Measurements from ENCODE around the gene PSME2. TPM values are rescaled to one million over a fixed set of nuclear protein-coding genes. Genes with fewer than 3 reads are reported as not detected.

Gene PSME2
- total and polyA plus RNA-seq, 2 experiments from 2014 or later, result 54.0 to 259 TPM

GRCh38 chr14:24189460-24189859 is 43.0 kb upstream of the PSME2 start:
- no peak overlapping the region; the same call in 1 of the 2 replicates for H3K27ac Mint-ChIP-seq
- H4K20me1 ChIP-seq (replicated peaks; ENCODE audit: insufficient read depth), result peaks cover 6% of the 10 kb centered on the region
- H3K27me3 Mint-ChIP-seq (ENCODE audit: insufficient read depth, low read depth, poor library complexity), result peaks cover 16% of the 10 kb centered on the region
- no peaks in the 10 kb centered on the region; the same call in 2 of the 3 replicates for H3K9me3 Mint-ChIP-seq
- H3K79me2 ChIP-seq (replicated peaks; ENCODE audit: insufficient read depth), result peaks cover 13% of the 10 kb centered on the region; the same call in 1 of the 2 replicates
- no peak for DNase-seq (ENCODE audit: low spot score)
- H3K4me3 Mint-ChIP-seq, result peak overlapping the region; percentile 96
- ATAC-seq, result no peak
- H3K4me1 Mint-ChIP-seq, result peaks cover 21% of the 10 kb centered on the region
- 0 out of 2 replicates have a peak overlapping the region, but pooled peaks have one; percentile 55 for H3K27ac ChIP-seq (ENCODE audit: low read depth)
- H3K4me1 ChIP-seq (ENCODE audit: insufficient read depth), result peaks cover 12% of the 10 kb centered on the region
- H3K36me3 ChIP-seq (ENCODE audit: insufficient read depth), result no peaks in the 10 kb centered on the region; the same call in 1 of the 2 replicates
- H3F3A ChIP-seq (replicated peaks; ENCODE audit: low read depth), result peaks cover 6% of the 10 kb centered on the region
- TF ChIP-seq POLR2AphosphoS5 (IDR thresholded peaks at IDR 0.05; ENCODE audit: low read depth) (no peak), REST (IDR thresholded peaks at IDR 0.05; ENCODE audit: unreplicated experiment) (no peak), NANOG (IDR thresholded peaks at IDR 0.05; ENCODE audit: borderline replicate concordance) (no peak)
- no peak overlapping the region for H2AFZ ChIP-seq
- H3K9me2 ChIP-seq (ENCODE audit: insufficient read depth), result no peaks in the 10 kb centered on the region
- H3K27me3 ChIP-seq (ENCODE audit: insufficient read depth), result no peaks in the 10 kb centered on the region
- peaks cover 66% of the 10 kb centered on the region for H3K36me3 Mint-ChIP-seq (ENCODE audit: low read depth)
- H3K4me2 ChIP-seq, result peak overlapping the region; percentile 74
- H3K4me3 ChIP-seq, result no peak overlapping the region; the same call in 1 of the 2 replicates

- Histone ChIP-seq H3K4me2 (peak overlapping the region; percentile 74), H3F3A (replicated peaks; ENCODE audit: low read depth) (peaks cover 1% of the 10 kb centered on the region), H4K20me1 (replicated peaks; ENCODE audit: insufficient read depth) (peaks cover 6% of the 10 kb centered on the region), H2AFZ (no peak overlapping the region), H3K79me2 (replicated peaks; ENCODE audit: insufficient read depth) (peaks cover 13% of the 10 kb centered on the region; the same call in 1 of the 2 replicates), H3K4me3 (peak overlapping the region; percentile 94), H3K9me2 (ENCODE audit: insufficient read depth) (no peaks in the 10 kb centered on the region), H3K27me3 (ENCODE audit: insufficient read depth) (no peaks in the 10 kb centered on the region), H3K4me1 (ENCODE audit: insufficient read depth) (peaks cover 10% of the 10 kb centered on the region), H3K27ac (ENCODE audit: low read depth) (0 out of 2 replicates have a peak overlapping the region, but pooled peaks have one; percentile 55), H3K36me3 (ENCODE audit: insufficient read depth) (no peaks in the 10 kb centered on the region; the same call in 1 of the 2 replicates)
- no peak overlapping the region; the same call in 1 of the 2 replicates for H3K27ac Mint-ChIP-seq
- peaks cover 16% of the 10 kb centered on the region for H3K27me3 Mint-ChIP-seq (ENCODE audit: insufficient read depth, low read depth, poor library complexity)
- peaks cover 18% of the 10 kb centered on the region for H3K4me1 Mint-ChIP-seq
- peak overlapping the region; percentile 96 for H3K4me3 Mint-ChIP-seq
- no peak for DNase-seq (ENCODE audit: low spot score)
- no peaks in the 10 kb centered on the region; the same call in 2 of the 3 replicates for H3K9me3 Mint-ChIP-seq
- peaks cover 67% of the 10 kb centered on the region for H3K36me3 Mint-ChIP-seq (ENCODE audit: low read depth)
- no peak for ATAC-seq
- TF ChIP-seq ETS1 (IDR thresholded peaks at IDR 0.05), result no peak
- TF ChIP-seq CTCF (conservative IDR thresholded peaks at IDR 0.05; ENCODE audit: low read depth in 2 of 2), result no peak
- no peak for TF ChIP-seq EZH2phosphoT487 (IDR thresholded peaks at IDR 0.05; ENCODE audit: unreplicated experiment)
- TF ChIP-seq STAT1 (IDR thresholded peaks at IDR 0.05; ENCODE audit: unreplicated experiment), result no peak
- no peak for TF ChIP-seq CREB1 (CRISPR knock-in tag; IDR thresholded peaks at IDR 0.05; ENCODE audit: low read depth)
- no peak for TF ChIP-seq ZNF462 (CRISPR knock-in tag; IDR thresholded peaks at IDR 0.05)
These were observed 42.6 kb upstream of the PSME2 start for GRCh38 chr14:24189059-24189375.
